CD14-positive monocyte (primary cell): ENCODE data around the gene VAMP4. TPM values are rescaled to one million over a fixed set of nuclear protein-coding genes. Genes with fewer than 3 reads are reported as not detected.

Source experiments
- DNase-seq, 3 donors: peaks; one replicate each; pipeline ENCODE4 v3.0.0-alpha.2; 2011 to 2022
- H2AFZ ChIP-seq: 2 replicates; pipeline ENCODE4 v1.6.0; 2012; ENCODE audit warnings: mild to moderate bottlenecking, low read depth, low read length, inconsistent platforms; ENCODE audit not compliant: insufficient read depth, poor library complexity, severe bottlenecking
- H3K27ac ChIP-seq, 2 donors: 1 replicate in 1 of 2; 2 replicates in 1 of 2; pipeline ENCODE4 v1.5.1; 2012 to 2013; ENCODE audit warnings: low read length in 2 of 2, control low read depth in 1 of 2, inconsistent platforms in 1 of 2, low read depth in 1 of 2, mild to moderate bottlenecking in 1 of 2
- H3K27me3 ChIP-seq, 2 donors: one replicate each; pipeline versions ENCODE4 v1.6.0 to v1.6.1; 2011 to 2013; ENCODE audit warnings: low read length in 2 of 2; ENCODE audit not compliant: control insufficient read depth in 2 of 2, insufficient read depth in 2 of 2
- H3K36me3 ChIP-seq, 2 donors: replicated peaks in 1 of 2; 1 replicate in 1 of 2; 2 replicates in 1 of 2; pipeline versions ENCODE4 v1.5.1 to v1.6.1; 2012 to 2013; ENCODE audit warnings: low read length in 2 of 2, control low read depth in 1 of 2, inconsistent platforms in 1 of 2, mild to moderate bottlenecking in 1 of 2; ENCODE audit not compliant: insufficient read depth in 2 of 2, control insufficient read depth in 1 of 2
- H3K4me1 ChIP-seq, 2 donors: 1 replicate in 1 of 2; 2 replicates in 1 of 2; pipeline versions ENCODE4 v1.5.1 to v1.6.1; 2012 to 2013; ENCODE audit warnings: low read length in 2 of 2, control low read depth in 1 of 2, inconsistent platforms in 1 of 2, mild to moderate bottlenecking in 1 of 2, moderate library complexity in 1 of 2; ENCODE audit not compliant: insufficient read depth in 2 of 2, control insufficient read depth in 1 of 2
- H3K4me2 ChIP-seq: replicated peaks from 2 replicates; pipeline ENCODE3; 2012; ENCODE audit warnings: low read length, moderate library complexity, mild to moderate bottlenecking; ENCODE audit not compliant: poor library complexity, severe bottlenecking; ENCODE audit errors: extremely low read depth
- H3K4me3 ChIP-seq, 3 experiments: fragments of 200-600 bp in 1 of 3; sonication (generic) in 1 of 3; replicated peaks in 1 of 3; 1 replicate in 2 of 3; 2 replicates in 1 of 3; pipeline ENCODE4 v1.5.1; 2011 to 2013; ENCODE audit warnings: low read length in 3 of 3, mild to moderate bottlenecking in 3 of 3, control low read depth in 2 of 3, low read depth in 2 of 3, inconsistent platforms in 1 of 3, moderate library complexity in 1 of 3
- H3K79me2 ChIP-seq: 2 replicates; pipeline ENCODE4 v1.6.0; 2012; ENCODE audit warnings: mild to moderate bottlenecking, control low read depth, inconsistent platforms, low read length, moderate library complexity; ENCODE audit not compliant: insufficient read depth
- H3K9ac ChIP-seq: 2 replicates; pipeline ENCODE4 v1.6.0; 2017; ENCODE audit warnings: low read length, mild to moderate bottlenecking; ENCODE audit not compliant: insufficient read depth, poor library complexity, severe bottlenecking
- H3K9me3 ChIP-seq, 2 donors: replicated peaks in 1 of 2; 1 replicate in 1 of 2; 2 replicates in 1 of 2; pipeline versions ENCODE4 v1.5.1 to v1.6.1; 2012 to 2013; ENCODE audit warnings: low read length in 2 of 2, control low read depth in 1 of 2; ENCODE audit not compliant: control insufficient read depth in 1 of 2, insufficient read depth in 1 of 2
- H4K20me1 ChIP-seq: 2 replicates; pipeline ENCODE4 v1.6.0; 2012; ENCODE audit warnings: mild to moderate bottlenecking, low read length, control low read depth, moderate library complexity; ENCODE audit not compliant: insufficient read depth
- H3K27ac Mint-ChIP-seq, 7 donors: one replicate each; pipeline ENCODE4 v1.8.0; 2020; ENCODE audit warnings: mild to moderate bottlenecking in 7 of 7, mixed read lengths in 7 of 7, moderate library complexity in 6 of 7, inconsistent platforms in 2 of 7
- H3K27me3 Mint-ChIP-seq, 3 donors: one replicate each; pipeline ENCODE4 v1.8.0; 2021 to 2022; ENCODE audit warnings: low read depth in 3 of 3, mild to moderate bottlenecking in 3 of 3, mixed read lengths in 3 of 3, moderate library complexity in 3 of 3, inconsistent platforms in 1 of 3
- H3K36me3 Mint-ChIP-seq, 2 donors: one replicate each; pipeline ENCODE4 v1.8.0; 2020; ENCODE audit warnings: mixed read lengths in 2 of 2, inconsistent platforms in 1 of 2, mild to moderate bottlenecking in 1 of 2
- H3K4me1 Mint-ChIP-seq: one replicate; pipeline ENCODE4 v1.8.0; 2020; ENCODE audit warnings: mild to moderate bottlenecking, mixed read lengths
- H3K4me3 Mint-ChIP-seq, 2 donors: one replicate each; pipeline ENCODE4 v1.8.0; 2020; ENCODE audit warnings: mild to moderate bottlenecking in 2 of 2, mixed read lengths in 2 of 2, moderate library complexity in 1 of 2
- H3K9me3 Mint-ChIP-seq, 7 donors: one replicate each; pipeline ENCODE4 v1.8.0; 2020 to 2022; ENCODE audit warnings: mixed read lengths in 7 of 7, mild to moderate bottlenecking in 6 of 7, moderate library complexity in 6 of 7, inconsistent platforms in 2 of 7
- CTCF ChIP-seq: fragments of 200-600 bp; IDR thresholded peaks from one replicate; pipeline ENCODE4 v1.8.0; 2022; ENCODE audit warnings: antibody characterized with exemption, mild to moderate bottlenecking
- WGBS: methylation state at CpG from one replicate; pipeline ENCODE4 v1.1.5; 2013; ENCODE audit warnings: missing lambda C conversion rate; ENCODE audit not compliant: insufficient coverage; 5-methylcytosine and 5-hydroxymethylcytosine counted together
- intact Hi-C, 2 donors: fragments of 100-400 bp; cut with micrococcal nuclease; formaldehyde crosslinking; loops; one replicate each; pipeline versions ENCODE4 v1.15.0 to v1.15.1; 2023
- polyA plus RNA-seq, 3 donors: library from polyadenylated mRNA; depleted of rRNA in 1 of 3; unstranded in 2 of 3; stranded (reverse) in 1 of 3; fragments of 300-500 nt in 2 of 3; fragments of >200 nt in 1 of 3; fragmentation: Illumina TruSeq in 2 of 3; gene quantifications; 1 replicate in 2 of 3; 2 replicates in 1 of 3; pipeline ENCODE4 v1.2.3, GENCODE V29; 2012 to 2021

VAMP4 gene
- polyA plus RNA-seq, 3 donors = 13.3 to 19.5 (median 18.8) TPM

- Mint-ChIP-seq H3K27me3 (no peaks in the 10 kb centered on the region), H3K36me3 (peaks cover 36 to 44% of the 10 kb centered on the region in 2 donors), H3K4me3 (no peak overlapping the region), H3K9me3 (peaks cover 0 to 3% (median 0%) of the 10 kb centered on the region in 7 donors), H3K4me1 (peaks cover 39% of the 10 kb centered on the region), H3K27ac (peak overlapping the region; percentile 75 to 92 (median 82))
- Histone ChIP-seq H3K9me3 (no peaks in the 10 kb centered on the region), H3K4me2 (peak overlapping the region; percentile 11), H3K79me2 (peaks cover 64% of the 10 kb centered on the region), H4K20me1 (peaks cover 13% of the 10 kb centered on the region), H2AFZ (peak overlapping the region; percentile 42), H3K27me3 (no peaks in the 10 kb centered on the region), H3K4me3 (peak overlapping the region in 1 of 3 experiments; percentile 13), H3K36me3 (peaks cover 18 to 44% of the 10 kb centered on the region in 2 donors), H3K27ac (peak overlapping the region in 1 of 2 donors; percentile 76), H3K4me1 (peaks cover 29 to 33% of the 10 kb centered on the region in 2 donors), H3K9ac (no peak overlapping the region)
- no peak for TF ChIP-seq CTCF
- WGBS = no CpG with 5 or more reads among the region's 2 CpGs
- intact Hi-C loops = no loop called here
- peak in 2 of 3 donors; percentile 49 to 54 for DNase-seq
These were observed 5.7 kb downstream of the VAMP4 start for GRCh38 chr1:171736196-171736595.

GRCh38 chr1:171730052-171730451 lies 11.8 kb downstream of the VAMP4 start:
- Histone ChIP-seq H3K9ac (no peak overlapping the region), H3K4me2 (no peak overlapping the region), H2AFZ (no peak overlapping the region), H3K79me2 (peaks cover 21% of the 10 kb centered on the region), H3K27me3 (no peaks in the 10 kb centered on the region), H3K27ac (no peak overlapping the region), H3K9me3 (no peaks in the 10 kb centered on the region), H3K4me3 (no peak overlapping the region), H4K20me1 (peaks cover 9% of the 10 kb centered on the region), H3K36me3 (peaks cover 27 to 63% of the 10 kb centered on the region in 2 donors), H3K4me1 (no peaks in the 10 kb centered on the region)
- Mint-ChIP-seq H3K4me3 (no peak overlapping the region), H3K27ac (no peak overlapping the region), H3K9me3 (peaks cover 0 to 6% (median 0%) of the 10 kb centered on the region in 7 donors), H3K4me1 (peaks cover 4% of the 10 kb centered on the region), H3K36me3 (peaks cover 56 to 80% of the 10 kb centered on the region in 2 donors), H3K27me3 (no peaks in the 10 kb centered on the region)
- TF ChIP-seq CTCF = no peak
- no peak for DNase-seq
- intact Hi-C loops = loop anchor here in 1 of 2 donors (2.0 kb wide), 1 partner anchor 59 kb away; no protein-coding TSS in a partner anchor
